GM21390 (cell line): ENCODE measurements around the gene CBX2.
"Not testable (repeated sequence)": the region's sequence is repeated elsewhere in the genome, so short reads cannot be mapped to it uniquely, and the experiment has no call there.

Experiments used
- ATAC-seq: cut with Tn5 transposase; IDR thresholded peaks from one replicate; pipeline ENCODE4 v1.9.1; 2021; ENCODE audit not compliant: unreplicated experiment

The CBX2 gene

GRCh38 chr17:79742951-79743476 lies 34.9 kb upstream of the CBX2 start:
- no peak for ATAC-seq

- no peak for ATAC-seq
These were observed 34.3 kb upstream of the CBX2 start for GRCh38 chr17:79743614-79744013.

GRCh38 chr17:79745641-79746105 lies 32.3 kb upstream of the CBX2 start:
- ATAC-seq, result no peak

- no peak for ATAC-seq
These were observed 30.9 kb upstream of the CBX2 start for GRCh38 chr17:79746889-79747507.

- no peak for ATAC-seq
These were observed 30.2 kb upstream of the CBX2 start for GRCh38 chr17:79747508-79748294.

- no peak for ATAC-seq
These were observed 29.5 kb upstream of the CBX2 start for GRCh38 chr17:79748295-79749099.

- no peak for ATAC-seq
These were observed 28.7 kb upstream of the CBX2 start for GRCh38 chr17:79749156-79749815.

GRCh38 chr17:79749958-79750357 lies 28.0 kb upstream of the CBX2 start:
- ATAC-seq, result no peak

- no peak for ATAC-seq
These were observed 27.1 kb upstream of the CBX2 start for GRCh38 chr17:79750650-79751545.

- ATAC-seq, result no peak
These were observed 25.8 kb upstream of the CBX2 start for GRCh38 chr17:79752175-79752574.

- ATAC-seq, result no peak
These were observed 23.6 kb upstream of the CBX2 start for GRCh38 chr17:79754370-79754769.

GRCh38 chr17:79754903-79755302 lies 23.0 kb upstream of the CBX2 start:
- not testable (repeated sequence) for ATAC-seq

GRCh38 chr17:79755591-79755990 lies 22.4 kb upstream of the CBX2 start:
- no peak for ATAC-seq

- ATAC-seq, result no peak
These were observed 20.7 kb upstream of the CBX2 start for GRCh38 chr17:79757140-79757745.

- ATAC-seq, result no peak
These were observed 19.7 kb upstream of the CBX2 start for GRCh38 chr17:79758271-79758670.

- ATAC-seq, result no peak
These were observed 17.6 kb upstream of the CBX2 start for GRCh38 chr17:79760197-79760906.

- no peak for ATAC-seq
These were observed 15.9 kb upstream of the CBX2 start for GRCh38 chr17:79761894-79762589.

- no peak for ATAC-seq
These were observed 12.2 kb upstream of the CBX2 start for GRCh38 chr17:79765708-79766107.
